Neural progenitor cell (in vitro differentiated cells): ENCODE data around the gene GEMIN8. TPM values are rescaled to one million over a fixed set of nuclear protein-coding genes. Genes with fewer than 3 reads are reported as not detected.

Experiments
- DNase-seq: peaks from one replicate; pipeline ENCODE4 v3.0.0-alpha.2; 2016; ENCODE audit warnings: low spot score
- H2AFZ ChIP-seq: fragments of 200-600 bp; sonication (generic); replicated peaks from 2 replicates; pipeline ENCODE4 v1.6.1; 2016; ENCODE audit warnings: antibody characterized with exemption
- H3F3A ChIP-seq: fragments of 200-600 bp; sonication (generic); 2 replicates; pipeline ENCODE4 v1.6.1; 2016; ENCODE audit warnings: antibody characterized with exemption, low read depth
- H3K27ac ChIP-seq: fragments of 200-600 bp; sonication (generic); 2 replicates; pipeline ENCODE4 v1.5.1; 2016; ENCODE audit warnings: mild to moderate bottlenecking
- H3K27me3 ChIP-seq: fragments of 200-600 bp; sonication (generic); 2 replicates; pipeline ENCODE4 v1.6.1; 2016; ENCODE audit warnings: mild to moderate bottlenecking, moderate library complexity
- H3K36me3 ChIP-seq: fragments of 200-600 bp; sonication (generic); 2 replicates; pipeline ENCODE4 v1.5.1; 2016
- H3K4me1 ChIP-seq: fragments of 200-600 bp; sonication (generic); 2 replicates; pipeline ENCODE4 v1.6.1; 2016; ENCODE audit warnings: mixed run types
- H3K4me2 ChIP-seq: fragments of 200-600 bp; sonication (generic); 2 replicates; pipeline ENCODE4 v1.6.1; 2016
- H3K4me3 ChIP-seq: fragments of 200-600 bp; sonication (generic); 2 replicates; pipeline ENCODE4 v1.5.1; 2016
- H3K79me2 ChIP-seq: fragments of 200-600 bp; sonication (generic); 2 replicates; pipeline ENCODE4 v1.6.1; 2016; ENCODE audit warnings: low read depth
- H3K9ac ChIP-seq: fragments of 200-600 bp; sonication (generic); 2 replicates; pipeline ENCODE4 v1.6.1; 2016
- H3K9me3 ChIP-seq: fragments of 200-600 bp; sonication (generic); 2 replicates; pipeline ENCODE4 v1.5.1; 2016; ENCODE audit warnings: low read depth
- H4K20me1 ChIP-seq: fragments of 200-600 bp; sonication (generic); 2 replicates; pipeline ENCODE4 v1.6.1; 2016; ENCODE audit warnings: low read depth
- H3K27ac Mint-ChIP-seq: 3 replicates; pipeline ENCODE4 v1.8.0; 2021; ENCODE audit warnings: mixed read lengths
- H3K27me3 Mint-ChIP-seq: 2 replicates; pipeline ENCODE4 v1.8.0; 2022; ENCODE audit warnings: low read depth, mild to moderate bottlenecking, inconsistent platforms, moderate library complexity, mixed read lengths; ENCODE audit not compliant: insufficient read depth
- H3K36me3 Mint-ChIP-seq: 3 replicates; pipeline ENCODE4 v1.8.0; 2021; ENCODE audit warnings: mixed read lengths
- H3K4me1 Mint-ChIP-seq: 3 replicates; pipeline ENCODE4 v1.8.0; 2021; ENCODE audit warnings: mixed read lengths
- H3K4me3 Mint-ChIP-seq: 3 replicates; pipeline ENCODE4 v1.8.0; 2021; ENCODE audit warnings: mild to moderate bottlenecking, moderate library complexity, mixed read lengths
- H3K9me3 Mint-ChIP-seq: 3 replicates; pipeline ENCODE4 v1.8.0; 2020; ENCODE audit warnings: mixed read lengths
- CTCF ChIP-seq: fragments of 200-600 bp; sonication (generic); IDR thresholded peaks from 2 replicates; pipeline ENCODE4 v1.5.1; 2017; ENCODE audit warnings: antibody characterized with exemption, mild to moderate bottlenecking
- EZH2 ChIP-seq: fragments of 200-600 bp; sonication (generic); IDR thresholded peaks from 2 replicates; pipeline ENCODE4 v1.6.1; 2017; ENCODE audit warnings: antibody characterized with exemption, mild to moderate bottlenecking, moderate library complexity
- EZH2phosphoT487 ChIP-seq: fragments of 200-600 bp; sonication (generic); IDR thresholded peaks from 2 replicates; pipeline ENCODE4 v1.6.1; 2017; ENCODE audit warnings: antibody characterized with exemption
- total RNA-seq: library from RNA; depleted of rRNA; stranded (reverse); fragments of >200 nt; gene quantifications from 2 replicates; pipeline ENCODE4 v1.2.3, GENCODE V29; 2015; ENCODE audit warnings: low replicate concordance

Gene GEMIN8
- total RNA-seq, 1 donor from 2014 or later = 18.0 TPM

GRCh38 chrX:13966793-13967125, 62.9 kb downstream of the GEMIN8 start:
- H3K27ac Mint-ChIP-seq = no peak overlapping the region

GRCh38 chrX:13966071-13966792, 63.5 kb downstream of the GEMIN8 start:
- Histone ChIP-seq H3K36me3 (no peaks in the 10 kb centered on the region), H3K27ac (no peak overlapping the region), H3K27me3 (no peaks in the 10 kb centered on the region), H3K4me2 (no peak overlapping the region), H2AFZ (no peak overlapping the region), H3K79me2 (no peaks in the 10 kb centered on the region), H3K9ac (no peak overlapping the region), H3K4me1 (no peaks in the 10 kb centered on the region), H4K20me1 (no peaks in the 10 kb centered on the region), H3K9me3 (no peaks in the 10 kb centered on the region), H3K4me3 (no peak overlapping the region), H3F3A (no peaks in the 10 kb centered on the region)
- Mint-ChIP-seq H3K27ac (no peak overlapping the region), H3K27me3 (no peaks in the 10 kb centered on the region), H3K4me3 (no peak overlapping the region), H3K36me3 (no peaks in the 10 kb centered on the region), H3K9me3 (peaks cover 3% of the 10 kb centered on the region), H3K4me1 (no peaks in the 10 kb centered on the region)
- no peak for DNase-seq
- TF ChIP-seq EZH2 (no peak), EZH2phosphoT487 (no peak), CTCF (no peak)

More at GRCh38 chrX:13966793-13967125, 62.9 kb downstream of the GEMIN8 start:
- H3K4me3 Mint-ChIP-seq = no peak overlapping the region
- H3K27me3 Mint-ChIP-seq = no peaks in the 10 kb centered on the region
- H3K4me1 Mint-ChIP-seq = no peaks in the 10 kb centered on the region
- Histone ChIP-seq H3K36me3 (no peaks in the 10 kb centered on the region), H2AFZ (no peak overlapping the region), H3K27ac (no peak overlapping the region), H3F3A (no peaks in the 10 kb centered on the region), H3K4me2 (no peak overlapping the region), H3K9me3 (no peaks in the 10 kb centered on the region), H3K4me1 (no peaks in the 10 kb centered on the region), H3K27me3 (no peaks in the 10 kb centered on the region), H3K4me3 (no peak overlapping the region), H3K9ac (no peak overlapping the region), H4K20me1 (no peaks in the 10 kb centered on the region), H3K79me2 (no peaks in the 10 kb centered on the region)
- peaks cover 3% of the 10 kb centered on the region for H3K9me3 Mint-ChIP-seq
- no peak for TF ChIP-seq EZH2phosphoT487
- no peaks in the 10 kb centered on the region for H3K36me3 Mint-ChIP-seq
- DNase-seq = no peak

- Histone ChIP-seq H3K79me2 (no peaks in the 10 kb centered on the region), H3F3A (no peaks in the 10 kb centered on the region), H3K4me3 (no peak overlapping the region), H2AFZ (no peak overlapping the region), H4K20me1 (no peaks in the 10 kb centered on the region), H3K9ac (no peak overlapping the region), H3K27ac (no peak overlapping the region), H3K27me3 (no peaks in the 10 kb centered on the region), H3K4me1 (no peaks in the 10 kb centered on the region), H3K9me3 (no peaks in the 10 kb centered on the region), H3K4me2 (no peak overlapping the region), H3K36me3 (no peaks in the 10 kb centered on the region)
- Mint-ChIP-seq H3K36me3 (no peaks in the 10 kb centered on the region), H3K9me3 (peaks cover 6% of the 10 kb centered on the region), H3K4me1 (no peaks in the 10 kb centered on the region), H3K27ac (no peak overlapping the region), H3K27me3 (no peaks in the 10 kb centered on the region), H3K4me3 (no peak overlapping the region)
- DNase-seq = no peak
- TF ChIP-seq EZH2phosphoT487 = no peak
- TF ChIP-seq EZH2 = no peak
- no peak for TF ChIP-seq CTCF
These were observed 64.2 kb downstream of the GEMIN8 start for GRCh38 chrX:13965531-13965930.

GRCh38 chrX:13956998-13957397, 72.7 kb downstream of the GEMIN8 start:
- H3K36me3 Mint-ChIP-seq = no peaks in the 10 kb centered on the region
- H3K27ac Mint-ChIP-seq = no peak overlapping the region
- DNase-seq = no peak
- H3K9me3 ChIP-seq = no peaks in the 10 kb centered on the region
- H3K27ac ChIP-seq = no peak overlapping the region
- peaks cover 7% of the 10 kb centered on the region for H3K4me1 ChIP-seq
- no peaks in the 10 kb centered on the region for H4K20me1 ChIP-seq
- H3K4me3 Mint-ChIP-seq = no peak overlapping the region
- H3F3A ChIP-seq = no peaks in the 10 kb centered on the region
- H3K4me3 ChIP-seq = no peak overlapping the region
- TF ChIP-seq EZH2phosphoT487 (no peak), CTCF (no peak)
- H3K9me3 Mint-ChIP-seq = peaks cover 26% of the 10 kb centered on the region
- no peak overlapping the region for H3K9ac ChIP-seq
- H3K79me2 ChIP-seq = no peaks in the 10 kb centered on the region
- H3K36me3 ChIP-seq = no peaks in the 10 kb centered on the region
- H3K27me3 Mint-ChIP-seq = peaks cover 4% of the 10 kb centered on the region
- H2AFZ ChIP-seq = no peak overlapping the region
- H3K4me2 ChIP-seq = no peak overlapping the region
- peaks cover 15% of the 10 kb centered on the region for H3K4me1 Mint-ChIP-seq
- no peaks in the 10 kb centered on the region for H3K27me3 ChIP-seq
